A673 (cell line): Measurements from ENCODE around the gene FBLN2.

ENCODE experiments used
- CTCF ChIP-seq: fragments of 300-800, 200-600 bp; sonication (generic); conservative IDR thresholded peaks from 2 replicates; pipeline ENCODE4 v1.5.1; 2017; ENCODE audit warnings: low read depth, mild to moderate bottlenecking, antibody characterized with exemption, low read length, moderate library complexity, mixed read lengths
- EZH2 ChIP-seq: fragments of 200-600 bp; sonication (generic); IDR thresholded peaks from 2 replicates; pipeline ENCODE4 v1.6.1; 2017; ENCODE audit warnings: borderline replicate concordance, low read depth, mild to moderate bottlenecking, mixed read lengths, antibody characterized with exemption, low read length; ENCODE audit not compliant: poor library complexity, severe bottlenecking

- no peak for TF ChIP-seq CTCF
- TF ChIP-seq EZH2, result no peak
Observed at GRCh38 chr3:13506680-13507079, 42.2 kb upstream of the FBLN2 start.
